GM12878 (cell line): ENCODE measurements around the gene TTLL4. TPM values are rescaled to one million over a fixed set of nuclear protein-coding genes. Genes with fewer than 3 reads are reported as not detected.

Experiments used
- BACH1 ChIP-seq: fragments of 450-650 bp; IDR thresholded peaks from 2 replicates; pipeline ENCODE4 v1.6.1; 2017; ENCODE audit warnings: mild to moderate bottlenecking, borderline replicate concordance
- BHLHE40 ChIP-seq, 2 experiments: fragments of 450-650 bp in 1 of 2; IDR thresholded peaks; 2 replicates each; pipeline ENCODE4 v1.6.1; 2011 to 2017; ENCODE audit warnings: low read depth in 2 of 2, borderline replicate concordance in 1 of 2, improper control_type of control experiment in 1 of 2, low read length in 1 of 2, mild to moderate bottlenecking in 1 of 2
- CEBPZ ChIP-seq: fragments of 150-350 bp; IDR thresholded peaks from 2 replicates; pipeline ENCODE4 v1.6.1; 2016; ENCODE audit warnings: low read depth, low read length
- PKNOX1 ChIP-seq: fragments of 450-650 bp; IDR thresholded peaks from 2 replicates; pipeline ENCODE4 v1.6.1; 2016; ENCODE audit warnings: mild to moderate bottlenecking
- RELA ChIP-seq: fragments of 450-650 bp; IDR thresholded peaks from 2 replicates; pipeline ENCODE4 v1.8.0; 2014; ENCODE audit warnings: borderline replicate concordance; ENCODE audit not compliant: partially characterized antibody
- RUNX3 ChIP-seq: IDR thresholded peaks from 2 replicates; pipeline ENCODE4 v1.6.1; 2012; ENCODE audit warnings: low read length, inconsistent platforms
- SIN3A ChIP-seq: IDR thresholded peaks from 2 replicates; pipeline ENCODE4 v1.6.1; 2012; ENCODE audit warnings: low read depth, low read length, improper control_type of control experiment
- SUPT20H ChIP-seq: IDR thresholded peaks from 2 replicates; pipeline ENCODE4 v1.6.1; 2011; ENCODE audit warnings: low read depth, mild to moderate bottlenecking, low read length, moderate library complexity, borderline replicate concordance; ENCODE audit not compliant: control insufficient read depth
- TAF1 ChIP-seq: IDR thresholded peaks from 2 replicates; pipeline ENCODE4 v1.6.1; 2011; ENCODE audit warnings: mild to moderate bottlenecking, low read depth, low read length, borderline replicate concordance
- USF2 ChIP-seq: IDR thresholded peaks from 2 replicates; pipeline ENCODE4 v1.6.1; 2011; ENCODE audit warnings: low read depth, low read length, improper control_type of control experiment, borderline replicate concordance
- ZNF384 ChIP-seq: IDR thresholded peaks from 2 replicates; pipeline ENCODE4 v1.6.1; 2012; ENCODE audit warnings: low read depth, mild to moderate bottlenecking, low read length, improper control_type of control experiment, borderline replicate concordance
- ZSCAN29 ChIP-seq: fragments of 450-650 bp; IDR thresholded peaks from 2 replicates; pipeline ENCODE4 v1.6.1; 2017; ENCODE audit warnings: mild to moderate bottlenecking, moderate library complexity
- polyA plus RNA-seq, 11 experiments: library from polyadenylated mRNA; depleted of rRNA in 4 of 11; unstranded in 6 of 11; stranded (reverse) in 5 of 11; fragments of >200 nt; fragmentation: Nextera tagmentation in 4 of 11; fragmentation: Illumina TruSeq in 1 of 11; extraction: Ambion mirVana in 4 of 11; extraction: Trizol in 1 of 11; gene quantifications; 1 replicate in 1 of 11; 2 replicates in 10 of 11; pipeline versions ENCODE4 v1.2.1 to v1.2.3, GENCODE V29; 2011 to 2016; ENCODE audit warnings: inconsistent platforms in 2 of 11, missing spikeins in 2 of 11, low read depth in 1 of 11
- total RNA-seq, 4 experiments: library from RNA; depleted of rRNA in 3 of 4; stranded (reverse); fragments of >200 nt in 3 of 4; fragmentation: Illumina TruSeq in 1 of 4; extraction: Trizol in 1 of 4; gene quantifications; 2 replicates each; pipeline versions ENCODE4 v1.2.1 to v1.2.3, GENCODE V29; 2013 to 2021
- TF ChIP-seq, protein P1 (sequence below): IDR thresholded peaks from 2 replicates; pipeline ENCODE4 v1.6.1; 2012; ENCODE audit warnings: improper control_type of control experiment, low read depth, low read length; ENCODE audit not compliant: insufficient replicate concordance
- TF ChIP-seq, protein P2 (sequence below): fragments of 450-650 bp; formaldehyde crosslinking; IDR thresholded peaks from 2 replicates; pipeline ENCODE4 v1.4.0; 2022; ENCODE audit warnings: mild to moderate bottlenecking, moderate library complexity

Gene TTLL4
- total and polyA plus RNA-seq, 10 of the 15 experiments (the other 5 are each of a cell fraction or from before 2014, with no cell fraction given): 16.6 to 63.1 (median 32.9) TPM

GRCh38 chr2:218708086-218708485 is 2.5 kb upstream of the TTLL4 start (continued):
- TF ChIP-seq, protein P1, sequence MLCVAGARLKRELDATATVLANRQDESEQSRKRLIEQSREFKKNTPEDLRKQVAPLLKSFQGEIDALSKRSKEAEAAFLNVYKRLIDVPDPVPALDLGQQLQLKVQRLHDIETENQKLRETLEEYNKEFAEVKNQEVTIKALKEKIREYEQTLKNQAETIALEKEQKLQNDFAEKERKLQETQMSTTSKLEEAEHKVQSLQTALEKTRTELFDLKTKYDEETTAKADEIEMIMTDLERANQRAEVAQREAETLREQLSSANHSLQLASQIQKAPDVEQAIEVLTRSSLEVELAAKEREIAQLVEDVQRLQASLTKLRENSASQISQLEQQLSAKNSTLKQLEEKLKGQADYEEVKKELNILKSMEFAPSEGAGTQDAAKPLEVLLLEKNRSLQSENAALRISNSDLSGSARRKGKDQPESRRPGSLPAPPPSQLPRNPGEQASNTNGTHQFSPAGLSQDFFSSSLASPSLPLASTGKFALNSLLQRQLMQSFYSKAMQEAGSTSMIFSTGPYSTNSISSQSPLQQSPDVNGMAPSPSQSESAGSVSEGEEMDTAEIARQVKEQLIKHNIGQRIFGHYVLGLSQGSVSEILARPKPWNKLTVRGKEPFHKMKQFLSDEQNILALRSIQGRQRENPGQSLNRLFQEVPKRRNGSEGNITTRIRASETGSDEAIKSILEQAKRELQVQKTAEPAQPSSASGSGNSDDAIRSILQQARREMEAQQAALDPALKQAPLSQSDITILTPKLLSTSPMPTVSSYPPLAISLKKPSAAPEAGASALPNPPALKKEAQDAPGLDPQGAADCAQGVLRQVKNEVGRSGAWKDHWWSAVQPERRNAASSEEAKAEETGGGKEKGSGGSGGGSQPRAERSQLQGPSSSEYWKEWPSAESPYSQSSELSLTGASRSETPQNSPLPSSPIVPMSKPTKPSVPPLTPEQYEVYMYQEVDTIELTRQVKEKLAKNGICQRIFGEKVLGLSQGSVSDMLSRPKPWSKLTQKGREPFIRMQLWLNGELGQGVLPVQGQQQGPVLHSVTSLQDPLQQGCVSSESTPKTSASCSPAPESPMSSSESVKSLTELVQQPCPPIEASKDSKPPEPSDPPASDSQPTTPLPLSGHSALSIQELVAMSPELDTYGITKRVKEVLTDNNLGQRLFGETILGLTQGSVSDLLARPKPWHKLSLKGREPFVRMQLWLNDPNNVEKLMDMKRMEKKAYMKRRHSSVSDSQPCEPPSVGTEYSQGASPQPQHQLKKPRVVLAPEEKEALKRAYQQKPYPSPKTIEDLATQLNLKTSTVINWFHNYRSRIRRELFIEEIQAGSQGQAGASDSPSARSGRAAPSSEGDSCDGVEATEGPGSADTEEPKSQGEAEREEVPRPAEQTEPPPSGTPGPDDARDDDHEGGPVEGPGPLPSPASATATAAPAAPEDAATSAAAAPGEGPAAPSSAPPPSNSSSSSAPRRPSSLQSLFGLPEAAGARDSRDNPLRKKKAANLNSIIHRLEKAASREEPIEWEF: no peak
- TF ChIP-seq CEBPZ (no peak), BACH1 (no peak), RUNX3 (peak; percentile 81), USF2 (no peak), SUPT20H (no peak), RELA (no peak), BHLHE40 (IDR thresholded peaks at IDR 0.05; ENCODE audit: borderline replicate concordance in 1 of 2, low read depth in 2 of 2, low read length in 1 of 2) (no peak), PKNOX1 (0 out of 2 replicates have a peak, but pooled peaks have one; percentile 6), ZSCAN29 (no peak), ZNF384 (no peak), TAF1 (no peak), SIN3A (no peak)
- TF ChIP-seq, protein P2, sequence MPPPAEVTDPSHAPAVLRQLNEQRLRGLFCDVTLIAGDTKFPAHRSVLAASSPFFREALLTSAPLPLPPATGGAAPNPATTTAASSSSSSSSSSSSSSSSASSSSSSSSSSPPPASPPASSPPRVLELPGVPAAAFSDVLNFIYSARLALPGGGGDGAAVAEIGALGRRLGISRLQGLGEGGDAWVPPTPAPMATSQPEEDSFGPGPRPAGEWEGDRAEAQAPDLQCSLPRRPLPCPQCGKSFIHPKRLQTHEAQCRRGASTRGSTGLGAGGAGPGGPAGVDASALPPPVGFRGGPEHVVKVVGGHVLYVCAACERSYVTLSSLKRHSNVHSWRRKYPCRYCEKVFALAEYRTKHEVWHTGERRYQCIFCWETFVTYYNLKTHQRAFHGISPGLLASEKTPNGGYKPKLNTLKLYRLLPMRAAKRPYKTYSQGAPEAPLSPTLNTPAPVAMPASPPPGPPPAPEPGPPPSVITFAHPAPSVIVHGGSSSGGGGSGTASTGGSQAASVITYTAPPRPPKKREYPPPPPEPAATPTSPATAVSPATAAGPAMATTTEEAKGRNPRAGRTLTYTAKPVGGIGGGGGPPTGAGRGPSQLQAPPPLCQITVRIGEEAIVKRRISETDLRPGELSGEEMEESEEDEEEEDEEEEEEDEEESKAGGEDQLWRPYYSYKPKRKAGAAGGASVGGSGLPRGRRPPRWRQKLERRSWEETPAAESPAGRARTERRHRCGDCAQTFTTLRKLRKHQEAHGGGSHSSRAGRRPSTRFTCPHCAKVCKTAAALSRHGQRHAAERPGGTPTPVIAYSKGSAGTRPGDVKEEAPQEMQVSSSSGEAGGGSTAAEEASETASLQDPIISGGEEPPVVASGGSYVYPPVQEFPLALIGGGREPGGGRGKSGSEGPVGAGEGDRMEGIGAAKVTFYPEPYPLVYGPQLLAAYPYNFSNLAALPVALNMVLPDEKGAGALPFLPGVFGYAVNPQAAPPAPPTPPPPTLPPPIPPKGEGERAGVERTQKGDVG (CRISPR knock-in tag): no peak
